GM15510 (cell line): Measurements from ENCODE around the gene FNDC3B.

Experiments
- POLR2A ChIP-seq: IDR thresholded peaks from 3 replicates; pipeline ENCODE4 v1.6.1; 2011; ENCODE audit warnings: borderline replicate concordance; ENCODE audit not compliant: insufficient read length; ENCODE audit errors: extremely low read depth

Gene FNDC3B

GRCh38 chr3:172333042-172333377 is 293.6 kb downstream of the FNDC3B start:
- no peak for TF ChIP-seq POLR2A

GRCh38 chr3:172333692-172334457 is 294.5 kb downstream of the FNDC3B start:
- no peak for TF ChIP-seq POLR2A

- TF ChIP-seq POLR2A = no peak
Measured at GRCh38 chr3:172334671-172335207, 295.4 kb downstream of the FNDC3B start.

- TF ChIP-seq POLR2A = no peak
Measured at GRCh38 chr3:172339892-172340291, 300.5 kb downstream of the FNDC3B start.

- TF ChIP-seq POLR2A = no peak
Measured at GRCh38 chr3:172340583-172340982, 301.2 kb downstream of the FNDC3B start.

GRCh38 chr3:172341482-172342059 is 302.2 kb downstream of the FNDC3B start:
- TF ChIP-seq POLR2A = no peak

GRCh38 chr3:172342097-172342659 is 302.8 kb downstream of the FNDC3B start:
- no peak for TF ChIP-seq POLR2A

- TF ChIP-seq POLR2A = no peak
Measured at GRCh38 chr3:172343117-172343516, 303.7 kb downstream of the FNDC3B start.

- TF ChIP-seq POLR2A = no peak
Measured at GRCh38 chr3:172343979-172344378, 304.6 kb downstream of the FNDC3B start.

GRCh38 chr3:172346161-172346560 is 306.8 kb downstream of the FNDC3B start:
- no peak for TF ChIP-seq POLR2A

GRCh38 chr3:172347895-172348679 is 308.7 kb downstream of the FNDC3B start:
- no peak for TF ChIP-seq POLR2A

- no peak for TF ChIP-seq POLR2A
Measured at GRCh38 chr3:172351895-172352466, 312.6 kb downstream of the FNDC3B start.

- TF ChIP-seq POLR2A = no peak
Measured at GRCh38 chr3:172352786-172353185, 313.4 kb downstream of the FNDC3B start.

- TF ChIP-seq POLR2A = no peak
Measured at GRCh38 chr3:172354931-172355499, 315.6 kb downstream of the FNDC3B start.
